ENCODE data around the gene ERBB4.

ERBB4 gene

GRCh38 chr2:211816754-211817153, 721.8 kb downstream of the ERBB4 start:
- no peaks in the 10 kb centered on the region for H4K20me1 ChIP-seq (ENCODE audit: control insufficient read depth, insufficient read depth, low read depth, low read length)
- no peak overlapping the region for H3K27ac ChIP-seq (ENCODE audit: low read depth, low read length)
- no peaks in the 10 kb centered on the region for H3K4me1 ChIP-seq (ENCODE audit: control insufficient read depth, low read length)
- H3K4me2 ChIP-seq (ENCODE audit: low read length): no peak overlapping the region
- no peaks in the 10 kb centered on the region for H3K9me2 ChIP-seq (replicated peaks; ENCODE audit: control insufficient read depth, low read length)
- no peaks in the 10 kb centered on the region for H3F3A ChIP-seq (ENCODE audit: control insufficient read depth, insufficient read depth)
- no peaks in the 10 kb centered on the region for H3K36me3 ChIP-seq (ENCODE audit: control insufficient read depth, low read length)
- no peaks in the 10 kb centered on the region for H3K27me3 ChIP-seq (ENCODE audit: control insufficient read depth, low read length)
- H3K79me2 ChIP-seq (ENCODE audit: control insufficient read depth, low read length): no peaks in the 10 kb centered on the region
- TF ChIP-seq EZH2phosphoT487 (IDR thresholded peaks at IDR 0.05; ENCODE audit: borderline replicate concordance, low read length) (no peak), CTCF (IDR thresholded peaks at IDR 0.05; ENCODE audit: low read depth, low read length, poor library complexity, severe bottlenecking) (no peak)
- H3K4me3 ChIP-seq (ENCODE audit: low read length): no peak overlapping the region
- H3K9me3 ChIP-seq (ENCODE audit: control insufficient read depth, insufficient read depth, low read length): no peaks in the 10 kb centered on the region

GRCh38 chr2:211812587-211812986, 726.0 kb downstream of the ERBB4 start:
- Histone ChIP-seq H3K4me2 (ENCODE audit: low read length) (no peak overlapping the region), H3K4me1 (ENCODE audit: control insufficient read depth, low read length) (no peaks in the 10 kb centered on the region), H3K9me3 (ENCODE audit: control insufficient read depth, insufficient read depth, low read length) (no peaks in the 10 kb centered on the region), H3K27me3 (ENCODE audit: control insufficient read depth, low read length) (no peaks in the 10 kb centered on the region), H3K4me3 (ENCODE audit: low read length) (no peak overlapping the region), H3K79me2 (ENCODE audit: control insufficient read depth, low read length) (no peaks in the 10 kb centered on the region), H4K20me1 (ENCODE audit: control insufficient read depth, insufficient read depth, low read depth, low read length) (no peaks in the 10 kb centered on the region), H3F3A (ENCODE audit: control insufficient read depth, insufficient read depth) (no peaks in the 10 kb centered on the region), H3K27ac (ENCODE audit: low read depth, low read length) (no peak overlapping the region), H3K36me3 (ENCODE audit: control insufficient read depth, low read length) (no peaks in the 10 kb centered on the region), H3K9me2 (replicated peaks; ENCODE audit: control insufficient read depth, low read length) (no peaks in the 10 kb centered on the region)
- TF ChIP-seq EZH2phosphoT487 (IDR thresholded peaks at IDR 0.05; ENCODE audit: borderline replicate concordance, low read length): no peak
- TF ChIP-seq CTCF (IDR thresholded peaks at IDR 0.05; ENCODE audit: low read depth, low read length, poor library complexity, severe bottlenecking): no peak

GRCh38 chr2:211802666-211803065, 735.9 kb downstream of the ERBB4 start:
- no peak overlapping the region for H3K27ac ChIP-seq (ENCODE audit: low read depth, low read length)
- no peak for TF ChIP-seq CTCF (IDR thresholded peaks at IDR 0.05; ENCODE audit: low read depth, low read length, poor library complexity, severe bottlenecking)
- no peak for TF ChIP-seq EZH2phosphoT487 (IDR thresholded peaks at IDR 0.05; ENCODE audit: borderline replicate concordance, low read length)
- H3K9me3 ChIP-seq (ENCODE audit: control insufficient read depth, insufficient read depth, low read length): no peaks in the 10 kb centered on the region
- no peaks in the 10 kb centered on the region for H3K9me2 ChIP-seq (replicated peaks; ENCODE audit: control insufficient read depth, low read length)
- H3K4me2 ChIP-seq (ENCODE audit: low read length): no peak overlapping the region
- no peaks in the 10 kb centered on the region for H4K20me1 ChIP-seq (ENCODE audit: control insufficient read depth, insufficient read depth, low read depth, low read length)
- no peaks in the 10 kb centered on the region for H3K36me3 ChIP-seq (ENCODE audit: control insufficient read depth, low read length)
- H3K27me3 ChIP-seq (ENCODE audit: control insufficient read depth, low read length): no peaks in the 10 kb centered on the region
- no peaks in the 10 kb centered on the region for H3K4me1 ChIP-seq (ENCODE audit: control insufficient read depth, low read length)
- H3K79me2 ChIP-seq (ENCODE audit: control insufficient read depth, low read length): no peaks in the 10 kb centered on the region
- no peaks in the 10 kb centered on the region for H3F3A ChIP-seq (ENCODE audit: control insufficient read depth, insufficient read depth)
- H3K4me3 ChIP-seq (ENCODE audit: low read length): no peak overlapping the region

- H4K20me1 ChIP-seq (ENCODE audit: control insufficient read depth, insufficient read depth, low read depth, low read length): no peaks in the 10 kb centered on the region
- no peak overlapping the region for H3K4me3 ChIP-seq (ENCODE audit: low read length)
- TF ChIP-seq CTCF (IDR thresholded peaks at IDR 0.05; ENCODE audit: low read depth, low read length, poor library complexity, severe bottlenecking) (no peak), EZH2phosphoT487 (IDR thresholded peaks at IDR 0.05; ENCODE audit: borderline replicate concordance, low read length) (no peak)
- no peaks in the 10 kb centered on the region for H3K27me3 ChIP-seq (ENCODE audit: control insufficient read depth, low read length)
- H3K27ac ChIP-seq (ENCODE audit: low read depth, low read length): no peak overlapping the region
- no peaks in the 10 kb centered on the region for H3K4me1 ChIP-seq (ENCODE audit: control insufficient read depth, low read length)
- no peaks in the 10 kb centered on the region for H3K36me3 ChIP-seq (ENCODE audit: control insufficient read depth, low read length)
- H3K79me2 ChIP-seq (ENCODE audit: control insufficient read depth, low read length): no peaks in the 10 kb centered on the region
- H3F3A ChIP-seq (ENCODE audit: control insufficient read depth, insufficient read depth): no peaks in the 10 kb centered on the region
- no peak overlapping the region for H3K4me2 ChIP-seq (ENCODE audit: low read length)
- no peaks in the 10 kb centered on the region for H3K9me2 ChIP-seq (replicated peaks; ENCODE audit: control insufficient read depth, low read length)
- no peaks in the 10 kb centered on the region for H3K9me3 ChIP-seq (ENCODE audit: control insufficient read depth, insufficient read depth, low read length)
These were observed 738.6 kb downstream of the ERBB4 start for GRCh38 chr2:211800001-211800400.

All from DOHH2 (cell line).